BLaER1 (cell line): ENCODE results near the gene CWC27.
A peak's percentile ranks its signal among the peaks of the same experiment; 100 is the strongest.

Experiments used
- H3K27ac ChIP-seq: shearing (Covaris generic); formaldehyde crosslinking; 2 replicates; pipeline ENCODE4 v1.8.1; 2022
- H3K27me3 ChIP-seq: shearing (Covaris generic); formaldehyde crosslinking; 2 replicates; pipeline ENCODE4 v1.8.1; 2022
- H3K36me3 ChIP-seq: shearing (Covaris generic); formaldehyde crosslinking; 2 replicates; pipeline ENCODE4 v1.8.1; 2022
- H3K4me1 ChIP-seq: shearing (Covaris generic); formaldehyde crosslinking; 2 replicates; pipeline ENCODE4 v1.8.1; 2022
- H3K4me2 ChIP-seq: shearing (Covaris generic); formaldehyde crosslinking; 2 replicates; pipeline ENCODE4 v1.8.1; 2022
- H3K4me3 ChIP-seq: shearing (Covaris generic); formaldehyde crosslinking; 2 replicates; pipeline ENCODE4 v1.8.1; 2022
- H3K9ac ChIP-seq: shearing (Covaris generic); formaldehyde crosslinking; 2 replicates; pipeline ENCODE4 v1.8.1; 2022
- H3K9me3 ChIP-seq: shearing (Covaris generic); formaldehyde crosslinking; 2 replicates; pipeline ENCODE4 v1.8.1; 2022
- H4K20me1 ChIP-seq: shearing (Covaris generic); formaldehyde crosslinking; 2 replicates; pipeline ENCODE4 v1.8.1; 2022
- Cebpa-rat ChIP-seq: shearing (Covaris generic); IDR thresholded peaks from 2 replicates; pipeline ENCODE4 v1.8.1; 2022

The CWC27 gene

GRCh38 chr5:65020492-65020891, 251.8 kb downstream of the CWC27 start:
- H3K27me3 ChIP-seq: no peaks in the 10 kb centered on the region
- H3K36me3 ChIP-seq: no peaks in the 10 kb centered on the region
- H3K4me1 ChIP-seq: peaks cover 27% of the 10 kb centered on the region
- H3K9me3 ChIP-seq: peaks cover 5% of the 10 kb centered on the region; the same call in 1 of the 2 replicates
- no peak overlapping the region for H3K9ac ChIP-seq
- H3K27ac ChIP-seq: no peak overlapping the region
- peak overlapping the region; percentile 56 for H3K4me2 ChIP-seq
- H4K20me1 ChIP-seq: no peaks in the 10 kb centered on the region
- no peak overlapping the region for H3K4me3 ChIP-seq
- TF ChIP-seq Cebpa-rat: no peak

DNA sequence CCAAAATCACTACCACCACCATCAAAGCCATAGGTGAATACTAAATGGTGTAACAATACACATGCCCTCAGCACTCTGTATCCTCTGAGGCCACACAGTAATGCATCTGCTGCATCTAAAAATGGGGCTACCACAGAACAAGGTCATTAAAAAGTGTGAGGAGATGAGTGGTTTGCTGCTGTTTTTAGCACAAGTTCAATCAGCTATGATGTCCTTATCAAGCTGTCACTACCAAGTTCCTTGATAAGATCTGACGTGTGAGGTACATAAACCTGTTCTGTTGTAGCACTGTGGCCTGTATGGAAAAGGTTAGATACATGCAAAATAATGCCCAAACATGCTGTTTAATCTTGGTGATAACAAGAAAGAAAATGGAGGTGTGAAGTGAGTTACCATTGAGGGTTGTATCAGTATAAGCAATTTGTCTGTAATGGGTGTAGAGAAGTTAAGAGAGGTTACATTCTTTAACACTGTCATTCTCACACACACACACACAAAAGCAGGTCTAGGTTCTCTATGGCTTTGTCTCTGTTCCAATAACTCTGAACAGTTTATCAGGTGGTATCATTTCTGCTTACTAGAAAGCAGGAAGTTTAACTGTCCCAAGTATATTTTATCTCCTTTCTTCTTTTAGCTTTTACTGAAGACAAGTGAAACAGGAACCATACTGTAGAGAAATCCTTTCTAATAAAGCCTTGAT, 252.9 kb downstream of the CWC27 start:
- H3K4me1 ChIP-seq: peaks cover 28% of the 10 kb centered on the region
- TF ChIP-seq Cebpa-rat: no peak
- H3K4me2 ChIP-seq: peak overlapping the region; percentile 56
- H3K9me3 ChIP-seq: peaks cover 5% of the 10 kb centered on the region; the same call in 1 of the 2 replicates
- no peak overlapping the region for H3K4me3 ChIP-seq
- no peaks in the 10 kb centered on the region for H4K20me1 ChIP-seq
- no peak overlapping the region for H3K9ac ChIP-seq
- H3K36me3 ChIP-seq: no peaks in the 10 kb centered on the region
- H3K27ac ChIP-seq: peak overlapping the region; percentile 8; the same call in 1 of the 2 replicates
- no peaks in the 10 kb centered on the region for H3K27me3 ChIP-seq

GRCh38 chr5:65022932-65023331, 254.2 kb downstream of the CWC27 start:
- Histone ChIP-seq H3K27me3 (no peaks in the 10 kb centered on the region), H3K4me1 (peaks cover 40% of the 10 kb centered on the region), H4K20me1 (no peaks in the 10 kb centered on the region), H3K9ac (no peak overlapping the region), H3K4me3 (no peak overlapping the region), H3K27ac (no peak overlapping the region), H3K9me3 (peaks cover 5% of the 10 kb centered on the region; the same call in 1 of the 2 replicates), H3K36me3 (no peaks in the 10 kb centered on the region), H3K4me2 (no peak overlapping the region)
- TF ChIP-seq Cebpa-rat: no peak

DNA sequence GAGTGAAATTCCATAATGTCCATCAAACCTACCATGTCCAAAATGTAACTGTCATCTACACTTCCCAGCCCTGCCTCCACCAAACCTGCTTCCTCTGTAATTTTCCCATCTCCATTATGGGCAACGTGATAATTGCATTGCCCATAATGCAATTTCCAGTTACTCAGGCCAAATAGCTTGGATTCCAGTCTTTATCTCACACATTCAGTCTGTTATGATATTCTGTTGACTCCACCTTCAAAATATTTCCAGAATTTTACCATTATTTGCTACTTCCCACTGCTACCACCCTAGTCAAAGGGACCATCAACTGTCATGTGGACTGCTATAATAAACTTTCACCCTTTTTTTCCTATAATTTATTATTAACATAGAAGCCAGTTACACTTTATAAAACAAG, 256.0 kb downstream of the CWC27 start:
- TF ChIP-seq Cebpa-rat: no peak
- Histone ChIP-seq H3K9ac (no peak overlapping the region), H3K27me3 (no peaks in the 10 kb centered on the region)

DNA sequence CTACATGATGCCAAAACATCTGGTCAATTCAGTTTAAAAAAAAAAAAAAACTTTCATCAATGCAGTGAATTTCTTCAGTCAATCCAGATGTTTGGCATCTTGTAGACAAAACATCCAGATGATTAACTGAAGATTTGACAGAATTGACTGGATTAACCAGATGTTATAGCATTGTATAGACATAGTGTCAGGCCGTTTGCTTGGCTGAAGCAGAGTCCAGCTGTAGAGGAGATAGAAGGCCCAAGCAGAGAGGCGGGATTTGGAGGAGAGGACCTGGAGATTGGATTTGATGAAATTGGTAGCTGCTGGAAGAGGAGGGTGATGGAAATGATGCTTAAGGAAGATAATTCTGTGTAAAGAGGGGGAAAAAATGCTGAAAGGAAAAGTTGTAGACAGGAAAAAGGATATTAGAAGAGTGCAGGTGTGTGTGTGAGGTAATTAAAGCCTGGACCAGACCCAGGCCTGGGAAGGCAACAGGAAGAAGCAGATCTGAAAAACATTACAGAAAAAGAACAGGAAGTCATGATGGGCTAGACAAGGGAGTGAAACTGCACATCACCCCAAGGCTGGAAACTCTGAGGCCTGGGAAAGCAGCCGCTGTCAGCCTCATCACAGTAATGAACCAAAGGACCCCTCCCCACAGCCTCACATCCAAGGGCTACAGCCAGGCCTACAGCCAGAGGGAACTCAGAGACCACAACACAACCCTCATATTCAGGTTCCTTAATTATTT, 258.3 kb downstream of the CWC27 start:
- Histone ChIP-seq H3K9me3 (peaks cover 15% of the 10 kb centered on the region), H3K9ac (peak overlapping the region; percentile 33; the same call in 1 of the 2 replicates), H3K36me3 (no peaks in the 10 kb centered on the region), H3K27me3 (no peaks in the 10 kb centered on the region), H3K27ac (peak overlapping the region; percentile 47; the same call in 1 of the 2 replicates), H4K20me1 (no peaks in the 10 kb centered on the region), H3K4me2 (peak overlapping the region; percentile 62), H3K4me3 (no peak overlapping the region; the same call in 1 of the 2 replicates), H3K4me1 (peaks cover 24% of the 10 kb centered on the region)
- no peak for TF ChIP-seq Cebpa-rat

More for the DNA sequence above, 256.0 kb downstream of the CWC27 start:
- no peak overlapping the region for H3K4me2 ChIP-seq
- peaks cover 5% of the 10 kb centered on the region; the same call in 1 of the 2 replicates for H3K9me3 ChIP-seq
- H3K4me3 ChIP-seq: no peak overlapping the region
- no peaks in the 10 kb centered on the region for H4K20me1 ChIP-seq
- peaks cover 45% of the 10 kb centered on the region for H3K4me1 ChIP-seq
- H3K27ac ChIP-seq: no peak overlapping the region
- no peaks in the 10 kb centered on the region for H3K36me3 ChIP-seq

DNA sequence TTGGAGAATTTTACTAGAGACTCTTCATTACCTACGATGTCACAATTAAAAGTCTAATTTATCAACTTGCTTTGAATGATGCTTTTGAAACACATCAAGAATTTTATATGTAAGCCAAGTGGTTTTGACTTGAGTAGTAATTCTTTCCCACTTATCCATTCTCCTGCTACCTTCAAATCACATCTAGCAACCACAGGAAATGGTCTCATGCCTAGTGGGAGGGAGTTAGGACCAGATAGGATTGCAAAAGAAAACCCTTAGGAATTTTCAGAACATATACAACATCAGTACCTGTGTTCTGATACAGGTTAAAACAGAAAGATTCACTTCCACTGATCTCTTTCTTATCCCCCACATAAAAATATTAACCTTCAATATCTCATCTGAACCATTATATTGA, 260.4 kb downstream of the CWC27 start:
- H3K27me3 ChIP-seq: no peaks in the 10 kb centered on the region
- no peaks in the 10 kb centered on the region for H3K36me3 ChIP-seq
- H3K27ac ChIP-seq: no peak overlapping the region
- H3K9me3 ChIP-seq: peaks cover 15% of the 10 kb centered on the region
- no peak overlapping the region for H3K4me3 ChIP-seq
- no peak overlapping the region for H3K9ac ChIP-seq
- H4K20me1 ChIP-seq: no peaks in the 10 kb centered on the region
- no peak for TF ChIP-seq Cebpa-rat
- H3K4me1 ChIP-seq: peaks cover 30% of the 10 kb centered on the region
- H3K4me2 ChIP-seq: no peak overlapping the region

- Histone ChIP-seq H3K27me3 (no peaks in the 10 kb centered on the region), H3K36me3 (no peaks in the 10 kb centered on the region), H3K27ac (no peak overlapping the region), H3K9me3 (peaks cover 14% of the 10 kb centered on the region), H3K4me2 (no peak overlapping the region), H4K20me1 (no peaks in the 10 kb centered on the region), H3K4me1 (peaks cover 38% of the 10 kb centered on the region), H3K4me3 (no peak overlapping the region), H3K9ac (no peak overlapping the region)
- TF ChIP-seq Cebpa-rat: no peak
Measured at GRCh38 chr5:65030056-65030455, 261.3 kb downstream of the CWC27 start.

GRCh38 chr5:65032250-65032649, 263.5 kb downstream of the CWC27 start:
- peaks cover 47% of the 10 kb centered on the region for H3K4me1 ChIP-seq
- H3K4me3 ChIP-seq: no peak overlapping the region
- peaks cover 10% of the 10 kb centered on the region; the same call in 1 of the 2 replicates for H3K9me3 ChIP-seq
- no peak for TF ChIP-seq Cebpa-rat
- no peaks in the 10 kb centered on the region for H3K27me3 ChIP-seq
- H3K9ac ChIP-seq: no peak overlapping the region
- no peaks in the 10 kb centered on the region for H3K36me3 ChIP-seq
- H3K27ac ChIP-seq: no peak overlapping the region
- H4K20me1 ChIP-seq: no peaks in the 10 kb centered on the region
- H3K4me2 ChIP-seq: no peak overlapping the region

DNA sequence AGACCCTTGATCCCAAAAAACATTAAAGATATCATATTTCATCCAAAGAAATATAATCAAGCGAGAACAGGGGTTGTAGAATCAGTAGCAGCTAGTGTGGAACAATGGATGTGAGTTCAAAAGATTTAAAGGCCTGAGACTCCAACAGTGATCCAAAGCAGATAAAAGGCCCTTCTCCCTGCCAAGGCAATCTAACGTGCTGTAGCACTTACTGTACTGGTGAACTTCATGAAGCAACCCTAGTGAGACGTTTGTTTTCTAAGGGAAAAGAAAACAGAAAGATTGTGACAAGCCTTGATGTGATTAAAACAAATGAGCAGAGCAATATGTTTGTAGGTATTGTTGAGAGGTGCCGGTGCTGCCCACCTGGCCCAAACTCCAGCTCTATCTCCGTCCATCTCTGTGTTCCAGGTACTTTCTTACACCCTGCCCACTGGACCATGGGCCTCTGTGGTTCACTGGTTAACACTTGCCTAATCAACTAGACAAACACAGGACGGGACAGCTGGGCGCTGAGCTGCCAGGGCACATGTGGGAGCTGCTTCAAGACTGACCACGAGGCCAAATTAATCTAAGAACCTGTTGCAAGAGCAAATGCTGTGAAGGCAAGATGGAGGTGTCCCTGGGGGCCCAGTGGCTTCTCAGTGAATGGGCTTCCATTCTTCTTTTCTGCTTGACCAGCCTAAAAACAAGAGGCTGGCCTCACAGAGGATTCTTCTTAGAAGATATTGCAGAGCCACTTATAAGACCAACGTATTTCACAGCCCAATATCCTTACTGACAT, 265.5 kb downstream of the CWC27 start:
- Histone ChIP-seq H3K4me2 (peak overlapping the region; percentile 90), H3K9ac (peak overlapping the region; percentile 84; the same call in 1 of the 2 replicates), H3K4me3 (no peak overlapping the region), H3K27ac (peak overlapping the region; percentile 86), H4K20me1 (no peaks in the 10 kb centered on the region), H3K27me3 (no peaks in the 10 kb centered on the region), H3K36me3 (no peaks in the 10 kb centered on the region), H3K9me3 (peaks cover 10% of the 10 kb centered on the region; the same call in 1 of the 2 replicates), H3K4me1 (peaks cover 55% of the 10 kb centered on the region)
- no peak for TF ChIP-seq Cebpa-rat
